Osteocyte (in vitro differentiated cells): ENCODE measurements around the gene MLN. TPM values are rescaled to one million over a fixed set of nuclear protein-coding genes. Genes with fewer than 3 reads are reported as not detected.
A peak's percentile ranks its signal among the peaks of the same experiment; 100 is the strongest.

Experiments used
- DNase-seq: peaks from one replicate; pipeline ENCODE4 v3.0.0; 2021; ENCODE audit warnings: mixed read lengths; ENCODE audit not compliant: unreplicated experiment; ENCODE audit errors: extremely low spot score
- H3K27ac Mint-ChIP-seq: one replicate; pipeline ENCODE4 v1.8.0; 2021; ENCODE audit warnings: mild to moderate bottlenecking, mixed read lengths; ENCODE audit not compliant: unreplicated experiment
- H3K27me3 Mint-ChIP-seq: one replicate; pipeline ENCODE4 v1.8.0; 2021; ENCODE audit warnings: mixed read lengths; ENCODE audit not compliant: unreplicated experiment
- H3K36me3 Mint-ChIP-seq: one replicate; pipeline ENCODE4 v1.8.0; 2021; ENCODE audit warnings: mixed read lengths; ENCODE audit not compliant: unreplicated experiment
- H3K4me1 Mint-ChIP-seq: one replicate; pipeline ENCODE4 v1.8.0; 2021; ENCODE audit warnings: mixed read lengths; ENCODE audit not compliant: unreplicated experiment
- H3K4me3 Mint-ChIP-seq: one replicate; pipeline ENCODE4 v1.8.0; 2021; ENCODE audit warnings: mild to moderate bottlenecking, moderate library complexity, mixed read lengths; ENCODE audit not compliant: unreplicated experiment
- H3K9me3 Mint-ChIP-seq: one replicate; pipeline ENCODE4 v1.8.0; 2021; ENCODE audit warnings: mixed read lengths; ENCODE audit not compliant: unreplicated experiment
- total RNA-seq: library from RNA; stranded (reverse); gene quantifications from 2 replicates; pipeline ENCODE4 v1.2.1, GENCODE V29; 2021
- TF ChIP-seq, protein P1 (sequence below): fragments of 200-600 bp; sonication (generic); IDR thresholded peaks from 2 replicates; pipeline ENCODE4 v1.5.0; 2021; ENCODE audit warnings: antibody characterized with exemption, mild to moderate bottlenecking, moderate library complexity

The MLN gene
- total RNA-seq, 1 donor from 2014 or later, result not detected

DNA sequence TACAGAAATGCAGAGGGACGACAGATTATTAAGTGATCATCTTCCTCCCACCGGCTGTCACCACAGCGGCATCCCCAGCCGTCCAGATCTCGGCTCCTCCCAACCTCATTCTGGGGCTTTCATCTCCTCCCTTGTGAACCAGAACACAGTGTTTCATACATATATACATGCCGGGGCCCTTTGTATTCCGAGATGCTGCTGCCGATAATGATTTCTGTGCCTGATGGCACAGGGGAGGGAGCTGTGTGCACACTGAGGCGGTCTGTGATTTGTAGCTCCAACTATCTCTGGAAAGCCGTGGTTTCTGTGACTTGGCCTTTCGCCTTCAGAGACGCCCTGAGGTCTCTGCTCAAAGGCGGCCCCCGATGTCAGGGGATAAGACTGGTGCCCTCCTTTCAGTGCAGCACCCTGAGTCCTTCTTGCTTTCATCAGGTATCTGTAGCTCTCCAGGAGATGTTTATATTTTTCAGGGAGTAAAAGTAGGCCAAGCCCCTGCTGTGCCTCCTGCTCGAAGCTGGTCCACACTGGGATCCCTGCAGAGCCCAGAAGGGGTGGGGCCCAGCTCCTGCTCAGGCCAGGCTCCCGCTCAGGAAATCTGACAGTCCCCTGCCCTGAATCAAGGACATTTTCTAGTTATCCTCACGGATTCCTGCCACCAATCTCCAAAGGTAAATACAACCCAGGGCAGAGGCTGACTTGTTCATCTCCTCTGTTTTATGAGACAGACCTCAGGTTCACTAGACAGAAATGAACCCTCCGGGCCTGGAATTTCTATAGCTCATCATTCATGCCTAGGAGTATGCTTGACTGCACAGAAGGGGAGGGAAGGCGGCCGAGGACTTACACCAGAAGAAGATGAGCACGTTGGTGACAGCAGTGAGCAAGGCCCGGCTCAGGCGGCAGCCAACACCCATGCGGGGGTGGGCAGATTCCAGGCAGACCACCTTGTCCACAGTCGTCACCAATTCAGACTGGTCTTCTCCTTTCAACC, 26.1 kb downstream of the MLN start:
- no peak overlapping the region for H3K27ac Mint-ChIP-seq
- peaks cover 29% of the 10 kb centered on the region for H3K4me1 Mint-ChIP-seq
- TF ChIP-seq, protein P1, sequence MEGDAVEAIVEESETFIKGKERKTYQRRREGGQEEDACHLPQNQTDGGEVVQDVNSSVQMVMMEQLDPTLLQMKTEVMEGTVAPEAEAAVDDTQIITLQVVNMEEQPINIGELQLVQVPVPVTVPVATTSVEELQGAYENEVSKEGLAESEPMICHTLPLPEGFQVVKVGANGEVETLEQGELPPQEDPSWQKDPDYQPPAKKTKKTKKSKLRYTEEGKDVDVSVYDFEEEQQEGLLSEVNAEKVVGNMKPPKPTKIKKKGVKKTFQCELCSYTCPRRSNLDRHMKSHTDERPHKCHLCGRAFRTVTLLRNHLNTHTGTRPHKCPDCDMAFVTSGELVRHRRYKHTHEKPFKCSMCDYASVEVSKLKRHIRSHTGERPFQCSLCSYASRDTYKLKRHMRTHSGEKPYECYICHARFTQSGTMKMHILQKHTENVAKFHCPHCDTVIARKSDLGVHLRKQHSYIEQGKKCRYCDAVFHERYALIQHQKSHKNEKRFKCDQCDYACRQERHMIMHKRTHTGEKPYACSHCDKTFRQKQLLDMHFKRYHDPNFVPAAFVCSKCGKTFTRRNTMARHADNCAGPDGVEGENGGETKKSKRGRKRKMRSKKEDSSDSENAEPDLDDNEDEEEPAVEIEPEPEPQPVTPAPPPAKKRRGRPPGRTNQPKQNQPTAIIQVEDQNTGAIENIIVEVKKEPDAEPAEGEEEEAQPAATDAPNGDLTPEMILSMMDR, result no peak
- no peak overlapping the region for H3K4me3 Mint-ChIP-seq
- no peaks in the 10 kb centered on the region for H3K27me3 Mint-ChIP-seq
- no peaks in the 10 kb centered on the region for H3K9me3 Mint-ChIP-seq
- peaks cover 61% of the 10 kb centered on the region for H3K36me3 Mint-ChIP-seq
- DNase-seq, result no peak

DNA sequence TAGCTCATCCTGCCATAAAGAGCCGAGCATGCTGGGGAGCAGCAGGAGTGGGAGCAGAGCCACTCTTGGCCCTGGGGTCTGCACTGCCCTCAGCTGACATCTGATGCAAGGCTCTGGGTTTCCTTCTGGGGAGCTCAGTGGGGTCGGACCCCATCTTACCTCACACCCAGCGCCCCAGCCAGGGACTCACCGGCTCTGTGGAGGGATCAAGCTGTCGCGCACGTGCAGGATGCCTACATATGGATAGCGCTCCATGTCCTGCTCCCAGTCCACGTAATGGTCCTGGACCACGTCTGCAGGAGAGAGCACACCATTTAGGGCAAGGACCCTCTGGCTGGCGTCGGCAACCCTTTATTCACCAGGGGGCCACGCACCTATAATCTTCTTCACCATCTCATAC, 27.0 kb downstream of the MLN start:
- H3K27me3 Mint-ChIP-seq, result no peaks in the 10 kb centered on the region
- no peaks in the 10 kb centered on the region for H3K9me3 Mint-ChIP-seq
- no peak overlapping the region for H3K4me3 Mint-ChIP-seq
- no peak for DNase-seq
- TF ChIP-seq, protein P1, result no peak
- H3K27ac Mint-ChIP-seq, result no peak overlapping the region
- H3K36me3 Mint-ChIP-seq, result peaks cover 58% of the 10 kb centered on the region
- H3K4me1 Mint-ChIP-seq, result peaks cover 29% of the 10 kb centered on the region

DNA sequence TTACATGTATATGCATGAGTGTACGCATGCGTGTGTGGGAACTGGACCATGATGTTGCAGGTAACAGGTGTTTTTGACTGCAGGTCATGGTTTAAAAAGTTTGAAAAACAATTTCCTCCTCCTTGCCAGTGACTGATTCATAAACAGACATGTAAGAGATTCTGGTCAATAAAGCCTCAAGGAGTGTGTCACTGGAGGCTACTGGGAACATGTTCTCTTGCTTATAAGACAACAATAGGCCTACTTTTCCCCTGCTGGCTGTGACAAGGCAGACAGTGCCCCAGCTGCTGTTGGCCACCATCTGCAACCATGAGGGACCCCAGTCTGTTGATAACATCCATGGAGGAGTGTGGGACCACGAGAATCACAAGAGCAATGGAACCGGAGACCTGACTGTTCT, 27.6 kb downstream of the MLN start:
- Mint-ChIP-seq H3K36me3 (peaks cover 58% of the 10 kb centered on the region), H3K27ac (no peak overlapping the region), H3K4me3 (no peak overlapping the region), H3K4me1 (peaks cover 27% of the 10 kb centered on the region), H3K9me3 (no peaks in the 10 kb centered on the region), H3K27me3 (no peaks in the 10 kb centered on the region)
- TF ChIP-seq, protein P1, result no peak
- no peak for DNase-seq

DNA sequence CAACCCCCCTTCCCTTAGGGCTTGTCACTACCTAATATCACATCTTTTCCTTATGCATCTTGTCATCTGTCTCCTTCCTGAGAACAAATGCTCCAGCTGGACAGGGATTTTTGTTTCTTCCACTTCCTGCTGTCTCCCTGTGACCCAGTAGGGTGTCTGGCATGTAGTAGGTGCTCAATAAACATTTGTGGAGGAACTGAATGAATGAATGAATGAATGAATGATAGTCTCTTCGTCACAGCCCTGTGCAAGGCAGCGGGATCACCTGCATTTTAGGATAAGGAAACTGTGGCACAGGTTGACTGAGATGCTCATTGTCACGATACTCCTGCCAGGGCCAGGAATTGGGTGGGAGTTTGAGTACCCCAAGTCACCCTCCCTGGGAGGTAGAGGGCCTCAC, 29.0 kb downstream of the MLN start:
- H3K27ac Mint-ChIP-seq, result no peak overlapping the region
- H3K9me3 Mint-ChIP-seq, result no peaks in the 10 kb centered on the region
- H3K27me3 Mint-ChIP-seq, result no peaks in the 10 kb centered on the region
- no peak overlapping the region for H3K4me3 Mint-ChIP-seq
- DNase-seq, result no peak
- peaks cover 38% of the 10 kb centered on the region for H3K4me1 Mint-ChIP-seq
- TF ChIP-seq, protein P1, result no peak
- peaks cover 50% of the 10 kb centered on the region for H3K36me3 Mint-ChIP-seq

DNA sequence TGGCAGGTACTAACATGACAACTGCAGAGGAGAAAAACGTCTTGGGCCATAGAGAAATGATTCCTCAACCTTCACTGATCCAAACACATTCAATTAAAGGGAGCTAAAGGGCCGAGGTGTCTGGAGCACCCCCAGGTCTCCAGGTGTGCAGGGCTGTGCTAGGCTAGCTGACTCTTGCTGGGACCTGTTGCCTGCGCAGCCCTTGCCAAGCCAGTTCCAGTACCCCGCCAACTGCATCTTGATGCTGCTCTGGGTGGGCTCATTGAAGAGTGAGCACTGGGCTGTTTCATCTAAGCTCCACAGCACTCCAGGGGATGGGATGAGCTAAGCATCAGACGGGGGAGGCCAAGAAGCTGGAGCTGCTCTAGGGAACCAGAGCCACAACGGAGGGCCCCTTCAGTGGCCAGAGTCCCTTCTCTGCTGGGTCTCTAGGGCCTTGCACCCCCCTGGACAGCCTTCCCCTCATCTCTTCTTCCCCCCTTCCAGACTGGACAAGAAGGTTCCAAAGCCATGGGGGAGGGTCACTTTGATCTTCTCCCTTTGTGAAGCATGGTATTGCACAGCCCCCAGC, 30.8 kb downstream of the MLN start:
- Mint-ChIP-seq H3K4me1 (peaks cover 53% of the 10 kb centered on the region), H3K36me3 (peaks cover 38% of the 10 kb centered on the region), H3K27ac (peak overlapping the region; percentile 88), H3K27me3 (no peaks in the 10 kb centered on the region), H3K9me3 (no peaks in the 10 kb centered on the region), H3K4me3 (no peak overlapping the region)
- DNase-seq, result no peak
- TF ChIP-seq, protein P1, result no peak
